Keratinocyte (primary cell): Measurements from ENCODE around the gene ERCC6. TPM values are rescaled to one million over a fixed set of nuclear protein-coding genes. Genes with fewer than 3 reads are reported as not detected.

Experiments
- DNase-seq: peaks from one replicate; pipeline ENCODE4 v3.0.0-alpha.2; 2011; ENCODE audit warnings: low read depth, missing footprints, low spot score
- FAIRE-seq: peaks from 2 replicates; lab custom pipeline; 2011; peaks lifted over from hg19 to GRCh38; lab: Jason Lieb, UNC
- H2AFZ ChIP-seq: 2 replicates; pipeline ENCODE4 v1.6.0; 2012; ENCODE audit warnings: low read length, control low read depth, inconsistent platforms; ENCODE audit not compliant: control insufficient read depth
- H3K27ac ChIP-seq: 2 replicates; pipeline ENCODE4 v1.5.1; 2011; ENCODE audit warnings: low read length; ENCODE audit not compliant: control insufficient read depth, insufficient read depth
- H3K27me3 ChIP-seq: 3 replicates; pipeline ENCODE4 v1.6.0; 2011; ENCODE audit warnings: low read length; ENCODE audit not compliant: control insufficient read depth, insufficient read depth; ENCODE audit errors: extremely low read depth
- H3K36me3 ChIP-seq, 2 experiments: 2 replicates in 1 of 2; 3 replicates in 1 of 2; pipeline ENCODE4 v1.5.1; 2011; ENCODE audit warnings: low read length in 2 of 2, mild to moderate bottlenecking in 1 of 2; ENCODE audit not compliant: control insufficient read depth in 2 of 2, insufficient read depth in 2 of 2; ENCODE audit errors: extremely low read depth in 1 of 2
- H3K4me1 ChIP-seq: 3 replicates; pipeline ENCODE4 v1.5.1; 2011; ENCODE audit warnings: low read length; ENCODE audit not compliant: control insufficient read depth, insufficient read depth; ENCODE audit errors: extremely low read depth
- H3K4me2 ChIP-seq: 3 replicates; pipeline ENCODE4 v1.6.0; 2011; ENCODE audit warnings: low read depth, low read length; ENCODE audit not compliant: control insufficient read depth, insufficient read depth; ENCODE audit errors: extremely low read depth
- H3K4me3 ChIP-seq, 3 experiments: fragments of 200-600 bp in 1 of 3; sonication (generic) in 1 of 3; 2 replicates in 2 of 3; 3 replicates in 1 of 3; pipeline ENCODE4 v1.5.1; 2011 to 2016; ENCODE audit warnings: low read length in 3 of 3, mild to moderate bottlenecking in 3 of 3, control low read depth in 2 of 3, inconsistent platforms in 1 of 3, low read depth in 1 of 3, mixed read lengths in 1 of 3, mixed run types in 1 of 3, moderate library complexity in 1 of 3; ENCODE audit not compliant: control insufficient read depth in 2 of 3, insufficient read depth in 2 of 3; ENCODE audit errors: extremely low read depth in 1 of 3
- H3K79me2 ChIP-seq: 2 replicates; pipeline ENCODE4 v1.6.0; 2012; ENCODE audit warnings: low read length; ENCODE audit not compliant: control insufficient read depth, insufficient read depth
- H3K9ac ChIP-seq: 3 replicates; pipeline ENCODE4 v1.6.0; 2011; ENCODE audit warnings: low read length; ENCODE audit not compliant: control insufficient read depth, insufficient read depth; ENCODE audit errors: extremely low read depth
- H3K9me1 ChIP-seq: 3 replicates; pipeline ENCODE4 v1.6.0; 2011; ENCODE audit warnings: low read length; ENCODE audit not compliant: control insufficient read depth, insufficient read depth; ENCODE audit errors: extremely low read depth
- H3K9me3 ChIP-seq: 2 replicates; pipeline ENCODE4 v1.5.1; 2012; ENCODE audit warnings: low read depth, low read length; ENCODE audit not compliant: control insufficient read depth
- H4K20me1 ChIP-seq: 3 replicates; pipeline ENCODE4 v1.6.0; 2011; ENCODE audit warnings: low read length; ENCODE audit not compliant: control insufficient read depth, insufficient read depth; ENCODE audit errors: extremely low read depth
- CTCF ChIP-seq, 3 experiments: IDR thresholded peaks in 1 of 3; conservative IDR thresholded peaks in 1 of 3; optimal IDR thresholded peaks in 1 of 3; 2 replicates in 2 of 3; 3 replicates in 1 of 3; pipeline versions ENCODE3 to v1.5.1; 2011; ENCODE audit warnings: low read length in 3 of 3, mild to moderate bottlenecking in 3 of 3, moderate library complexity in 2 of 3, control low read depth in 1 of 3, inconsistent platforms in 1 of 3; ENCODE audit not compliant: insufficient read depth in 2 of 3; ENCODE audit errors: extremely low read depth in 1 of 3
- EZH2 ChIP-seq: IDR thresholded peaks from one replicate; pipeline ENCODE4 v1.6.1; 2012; ENCODE audit warnings: inconsistent platforms, mild to moderate bottlenecking, low read length, moderate library complexity
- dilution Hi-C: fragments of 300-500 bp; cut with MboI; formaldehyde crosslinking; loops from one replicate; pipeline ENCODE4 v1.7.0; 2020; ENCODE audit warnings: low sequenced_read_pairs; ENCODE audit not compliant: extremely low pct_ligation_motif_present
- polyA plus RNA-seq, 5 experiments: library from polyadenylated mRNA; depleted of rRNA in 3 of 5; stranded (reverse) in 3 of 5; stranded (forward) in 1 of 5; unstranded in 1 of 5; fragments of >200 nt; gene quantifications; 1 replicate in 1 of 5; 2 replicates in 3 of 5; 3 replicates in 1 of 5; pipeline versions ENCODE4 v1.2.1 to v1.2.3, GENCODE V29; 2011 to 2012; ENCODE audit warnings: missing spikeins in 2 of 5, low read depth in 1 of 5, low replicate concordance in 1 of 5

The ERCC6 gene
- polyA plus RNA-seq, 1 donor (not counting 4 experiments of a cell fraction or from before 2014, with no cell fraction given): 36.8 TPM

GRCh38 chr10:49486738-49487137, 52.2 kb downstream of the ERCC6 start:
- no peak overlapping the region for H2AFZ ChIP-seq

DNA sequence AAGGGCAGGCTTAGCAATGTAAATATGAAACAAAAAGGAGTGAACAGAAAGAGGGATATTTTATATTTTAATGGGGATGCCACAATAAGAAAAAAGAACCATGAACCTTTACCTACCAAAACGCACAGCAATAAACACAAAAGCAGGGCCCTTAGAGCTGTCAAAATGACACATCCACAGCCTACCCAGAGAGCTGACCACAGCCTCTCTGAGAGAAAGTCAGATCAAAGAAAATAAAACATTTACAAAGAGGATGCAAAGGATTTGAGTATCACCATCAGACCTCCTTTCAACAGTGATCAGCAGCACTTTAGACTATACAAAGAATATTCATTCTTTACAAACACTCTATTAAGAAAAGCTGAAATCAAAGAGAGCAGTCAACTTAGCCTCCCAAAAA, 52.9 kb downstream of the ERCC6 start:
- H3K36me3 ChIP-seq: peaks cover 14% of the 10 kb centered on the region in 2 experiments
- no peaks in the 10 kb centered on the region for H4K20me1 ChIP-seq
- no peak overlapping the region for H3K4me2 ChIP-seq
- H3K4me1 ChIP-seq: no peaks in the 10 kb centered on the region
- dilution Hi-C loops: no loop called here
- DNase-seq (no peak), FAIRE-seq (no peak)
- H3K9me1 ChIP-seq: no peaks in the 10 kb centered on the region
- H3K79me2 ChIP-seq: peaks cover 16% of the 10 kb centered on the region
- H3K9ac ChIP-seq: no peak overlapping the region
- H3K27ac ChIP-seq: no peak overlapping the region
- TF ChIP-seq EZH2 (no peak), CTCF (optimal IDR thresholded peaks at IDR 0.05 in 1 of 3, IDR thresholded peaks at IDR 0.05 in 1 of 3, conservative IDR thresholded peaks at IDR 0.05 in 1 of 3; ENCODE audit: extremely low read depth in 1 of 3, insufficient read depth in 2 of 3, low read length in 3 of 3) (no peak)
- no peaks in the 10 kb centered on the region for H3K27me3 ChIP-seq
- H3K9me3 ChIP-seq: no peaks in the 10 kb centered on the region
- no peak overlapping the region for H3K4me3 ChIP-seq
- H2AFZ ChIP-seq: no peak overlapping the region

More at GRCh38 chr10:49486738-49487137, 52.2 kb downstream of the ERCC6 start:
- Histone ChIP-seq H3K4me3 (no peak overlapping the region), H3K36me3 (peaks cover 13 to 14% of the 10 kb centered on the region in 2 experiments), H3K27ac (no peak overlapping the region), H3K9me3 (no peaks in the 10 kb centered on the region), H3K4me1 (no peaks in the 10 kb centered on the region), H3K9ac (no peak overlapping the region), H3K4me2 (no peak overlapping the region), H3K79me2 (peaks cover 16% of the 10 kb centered on the region), H4K20me1 (no peaks in the 10 kb centered on the region), H3K27me3 (no peaks in the 10 kb centered on the region), H3K9me1 (no peaks in the 10 kb centered on the region)
- dilution Hi-C loops: no loop called here
- no peak for TF ChIP-seq CTCF (optimal IDR thresholded peaks at IDR 0.05 in 1 of 3, IDR thresholded peaks at IDR 0.05 in 1 of 3, conservative IDR thresholded peaks at IDR 0.05 in 1 of 3; ENCODE audit: extremely low read depth in 1 of 3, insufficient read depth in 2 of 3, low read length in 3 of 3)
- no peak for TF ChIP-seq EZH2
- FAIRE-seq: no peak
- DNase-seq: no peak
